ENCODE data around the gene STAB1. TPM values are rescaled to one million over a fixed set of nuclear protein-coding genes. Genes with fewer than 3 reads are reported as not detected.
A peak's percentile ranks its signal among the peaks of the same experiment; 100 is the strongest.

STAB1 gene
- polyA plus RNA-seq, 2 of the 4 experiments (the other 2 are of a cell fraction), result not detected

DNA sequence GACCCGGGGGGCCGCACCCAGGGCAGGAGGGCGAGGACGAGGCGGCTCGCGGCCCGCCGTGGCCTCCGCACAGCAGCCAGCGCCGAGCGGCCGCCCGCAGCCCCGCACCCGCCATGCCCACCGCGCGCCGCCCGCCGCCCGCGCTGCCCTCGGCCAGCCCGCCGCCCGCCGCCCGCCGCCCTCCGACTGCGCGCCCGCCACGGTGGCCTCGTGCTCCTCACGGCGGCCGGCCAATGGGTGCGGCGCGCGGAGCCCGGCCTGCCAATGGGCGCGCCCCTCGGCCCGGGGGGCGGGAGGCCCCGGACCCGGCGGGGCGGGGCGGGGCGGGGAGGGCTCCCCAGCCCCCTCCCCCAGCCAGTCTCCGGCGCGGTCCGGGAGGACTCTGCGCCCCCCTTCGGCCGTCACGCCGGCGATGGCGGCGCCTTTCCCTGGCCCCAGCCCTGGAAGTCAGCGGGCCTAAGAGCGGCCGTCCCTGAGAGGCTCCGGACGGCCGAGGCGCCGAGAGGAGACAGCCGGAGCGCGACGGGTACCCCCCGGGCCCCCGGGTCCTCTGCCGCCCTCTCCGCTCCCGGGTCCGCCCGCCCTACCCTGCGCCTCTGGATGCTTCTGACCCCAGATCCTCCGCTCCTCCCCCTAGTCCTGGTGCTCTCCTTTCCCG is 38.6 kb downstream of the STAB1 start, which contains the start of gene NT5DC2:
Gene NT5DC2, minus strand, starts transcription at position 235 of the 658 bp plus-strand sequence. Its CDS starts 120 bp downstream, at position 115.
- Histone ChIP-seq H3K4me1 (peaks cover 26% of the 10 kb centered on the region), H3K9me3 (no peaks in the 10 kb centered on the region), H3K27ac (peak within 1 kb of the TSS; percentile 94), H3K4me2 (peak within 1 kb of the TSS; percentile 91), H3K4me3 (peak within 1 kb of the TSS; percentile 87)
- ATAC-seq, result peak; percentile 45 to 57
- peak; percentile 63 to 69 for DNase-seq (ENCODE audit: low read depth in 1 of 2, low spot score in 1 of 2)
- WGBS (ENCODE audit: missing lambda C conversion rate), result 0% methylated on average over 11 of the region's 91 CpGs
- no peak for FAIRE-seq
- ChIA-PET CTCF (interaction anchor here (1.0 kb wide), 1 partner anchor 61 kb away, joined by 4 read pairs; no protein-coding TSS in a partner anchor), POLR2A (no interaction called here)
- TF ChIP-seq, protein P1, sequence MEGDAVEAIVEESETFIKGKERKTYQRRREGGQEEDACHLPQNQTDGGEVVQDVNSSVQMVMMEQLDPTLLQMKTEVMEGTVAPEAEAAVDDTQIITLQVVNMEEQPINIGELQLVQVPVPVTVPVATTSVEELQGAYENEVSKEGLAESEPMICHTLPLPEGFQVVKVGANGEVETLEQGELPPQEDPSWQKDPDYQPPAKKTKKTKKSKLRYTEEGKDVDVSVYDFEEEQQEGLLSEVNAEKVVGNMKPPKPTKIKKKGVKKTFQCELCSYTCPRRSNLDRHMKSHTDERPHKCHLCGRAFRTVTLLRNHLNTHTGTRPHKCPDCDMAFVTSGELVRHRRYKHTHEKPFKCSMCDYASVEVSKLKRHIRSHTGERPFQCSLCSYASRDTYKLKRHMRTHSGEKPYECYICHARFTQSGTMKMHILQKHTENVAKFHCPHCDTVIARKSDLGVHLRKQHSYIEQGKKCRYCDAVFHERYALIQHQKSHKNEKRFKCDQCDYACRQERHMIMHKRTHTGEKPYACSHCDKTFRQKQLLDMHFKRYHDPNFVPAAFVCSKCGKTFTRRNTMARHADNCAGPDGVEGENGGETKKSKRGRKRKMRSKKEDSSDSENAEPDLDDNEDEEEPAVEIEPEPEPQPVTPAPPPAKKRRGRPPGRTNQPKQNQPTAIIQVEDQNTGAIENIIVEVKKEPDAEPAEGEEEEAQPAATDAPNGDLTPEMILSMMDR (IDR thresholded peaks at IDR 0.05), result 0 out of 3 replicates have a peak, but pooled peaks have one; percentile 18
- TF ChIP-seq, protein P2, sequence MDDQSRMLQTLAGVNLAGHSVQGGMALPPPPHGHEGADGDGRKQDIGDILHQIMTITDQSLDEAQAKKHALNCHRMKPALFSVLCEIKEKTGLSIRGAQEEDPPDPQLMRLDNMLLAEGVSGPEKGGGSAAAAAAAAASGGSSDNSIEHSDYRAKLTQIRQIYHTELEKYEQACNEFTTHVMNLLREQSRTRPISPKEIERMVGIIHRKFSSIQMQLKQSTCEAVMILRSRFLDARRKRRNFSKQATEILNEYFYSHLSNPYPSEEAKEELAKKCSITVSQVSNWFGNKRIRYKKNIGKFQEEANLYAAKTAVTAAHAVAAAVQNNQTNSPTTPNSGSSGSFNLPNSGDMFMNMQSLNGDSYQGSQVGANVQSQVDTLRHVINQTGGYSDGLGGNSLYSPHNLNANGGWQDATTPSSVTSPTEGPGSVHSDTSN (IDR thresholded peaks at IDR 0.05), result 0 out of 2 replicates have a peak, but pooled peaks have one; percentile 14
- TF ChIP-seq KDM1A (IDR thresholded peaks at IDR 0.05; ENCODE audit: low read depth), result no peak
- TF ChIP-seq POLR2A (IDR thresholded peaks at IDR 0.05; ENCODE audit: low read length), result peak; percentile 38
- no peak for TF ChIP-seq MYC (IDR thresholded peaks at IDR 0.05; ENCODE audit: borderline replicate concordance, low read length)
- TF ChIP-seq, protein P3, sequence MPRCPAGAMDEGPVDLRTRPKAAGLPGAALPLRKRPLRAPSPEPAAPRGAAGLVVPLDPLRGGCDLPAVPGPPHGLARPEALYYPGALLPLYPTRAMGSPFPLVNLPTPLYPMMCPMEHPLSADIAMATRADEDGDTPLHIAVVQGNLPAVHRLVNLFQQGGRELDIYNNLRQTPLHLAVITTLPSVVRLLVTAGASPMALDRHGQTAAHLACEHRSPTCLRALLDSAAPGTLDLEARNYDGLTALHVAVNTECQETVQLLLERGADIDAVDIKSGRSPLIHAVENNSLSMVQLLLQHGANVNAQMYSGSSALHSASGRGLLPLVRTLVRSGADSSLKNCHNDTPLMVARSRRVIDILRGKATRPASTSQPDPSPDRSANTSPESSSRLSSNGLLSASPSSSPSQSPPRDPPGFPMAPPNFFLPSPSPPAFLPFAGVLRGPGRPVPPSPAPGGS (IDR thresholded peaks at IDR 0.05), result no peak
- TF ChIP-seq, protein P4, sequence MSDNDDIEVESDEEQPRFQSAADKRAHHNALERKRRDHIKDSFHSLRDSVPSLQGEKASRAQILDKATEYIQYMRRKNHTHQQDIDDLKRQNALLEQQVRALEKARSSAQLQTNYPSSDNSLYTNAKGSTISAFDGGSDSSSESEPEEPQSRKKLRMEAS (IDR thresholded peaks at IDR 0.05), result no peak
- TF ChIP-seq SMC3 (IDR thresholded peaks at IDR 0.05), result 0 out of 3 replicates have a peak, but pooled peaks have one; percentile 17
- TF ChIP-seq EP300 (IDR thresholded peaks at IDR 0.05), result no peak
- peak in 1 of 2 experiments; percentile 47; a peak in 1 of 5 replicates for TF ChIP-seq JUN (IDR thresholded peaks at IDR 0.05)
- no peak for TF ChIP-seq MAZ (IDR thresholded peaks at IDR 0.05; ENCODE audit: borderline replicate concordance, low read depth, low read length)

GRCh38 chr3:52534281-52535183 is 39.4 kb downstream of the STAB1 start:
- FAIRE-seq, result no peak
- peak in 1 of 2 experiments; percentile 4; a peak in 1 of 6 replicates for ATAC-seq
- H3K4me3 ChIP-seq, result peak overlapping the region; percentile 87
- H3K4me1 ChIP-seq, result peaks cover 26% of the 10 kb centered on the region
- CTCF ChIA-PET, result no interaction called here
- H3K27ac ChIP-seq, result peak overlapping the region; percentile 94
- POLR2A ChIA-PET, result no interaction called here
- TF ChIP-seq HOXB13 (CRISPR knock-in tag; IDR thresholded peaks at IDR 0.05; ENCODE audit: low read depth) (no peak), EP300 (IDR thresholded peaks at IDR 0.05) (no peak), RNF2 (IDR thresholded peaks at IDR 0.05; ENCODE audit: borderline replicate concordance, low read depth) (no peak), GATA3 (IDR thresholded peaks at IDR 0.05; ENCODE audit: borderline replicate concordance) (no peak), MYC (IDR thresholded peaks at IDR 0.05; ENCODE audit: borderline replicate concordance, low read length) (no peak), NFE2L2 (conservative IDR thresholded peaks at IDR 0.05; ENCODE audit: low read length) (no peak), REST (IDR thresholded peaks at IDR 0.05) (no peak), RFX5 (IDR thresholded peaks at IDR 0.05) (no peak), ZNF302 (CRISPR knock-in tag; IDR thresholded peaks at IDR 0.05) (no peak)
- TF ChIP-seq, protein P4 (IDR thresholded peaks at IDR 0.05), result no peak
- TF ChIP-seq, protein P2 (IDR thresholded peaks at IDR 0.05), result no peak
- TF ChIP-seq, protein P5, sequence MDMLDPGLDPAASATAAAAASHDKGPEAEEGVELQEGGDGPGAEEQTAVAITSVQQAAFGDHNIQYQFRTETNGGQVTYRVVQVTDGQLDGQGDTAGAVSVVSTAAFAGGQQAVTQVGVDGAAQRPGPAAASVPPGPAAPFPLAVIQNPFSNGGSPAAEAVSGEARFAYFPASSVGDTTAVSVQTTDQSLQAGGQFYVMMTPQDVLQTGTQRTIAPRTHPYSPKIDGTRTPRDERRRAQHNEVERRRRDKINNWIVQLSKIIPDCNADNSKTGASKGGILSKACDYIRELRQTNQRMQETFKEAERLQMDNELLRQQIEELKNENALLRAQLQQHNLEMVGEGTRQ (IDR thresholded peaks at IDR 0.05), result no peak
- no peak for DNase-seq (ENCODE audit: low read depth in 1 of 2, low spot score in 1 of 2)
- H3K9me3 ChIP-seq, result no peaks in the 10 kb centered on the region
- 91% methylated on average over 39 of the region's 57 CpGs for WGBS (ENCODE audit: missing lambda C conversion rate)
- H3K4me2 ChIP-seq, result peak overlapping the region; percentile 91
